OCI-LY7 (cell line): ENCODE results near the gene SKAP2. TPM values are rescaled to one million over a fixed set of nuclear protein-coding genes. Genes with fewer than 3 reads are reported as not detected.

ENCODE experiments used
- BruUV-seq: library from RNA; stranded (reverse); fragments of 400-500 nt; replicated peaks from 2 replicates; lab custom pipeline; 2021; lab: Mats Ljungman, UMichigan
- CTCF ChIA-PET: fragments of 300-600 bp; sonication (Branson Sonifier 250); formaldehyde crosslinking; loops from one replicate; lab custom pipeline; 2022; ENCODE audit warnings: antibody characterized with exemption; ENCODE audit not compliant: unreplicated experiment; lab: Charles Lee
- POLR2A ChIA-PET: fragments of 300-600 bp; sonication (Branson Sonifier 250); formaldehyde crosslinking; loops from one replicate; lab custom pipeline; 2022; ENCODE audit warnings: antibody characterized with exemption; lab: Charles Lee
- DNase-seq: peaks from one replicate; pipeline ENCODE4 v3.0.0-alpha.2; 2015; ENCODE audit warnings: low spot score
- H2AFZ ChIP-seq: fragments of 200-600 bp; sonication (generic), shearing (Covaris generic); 2 replicates; pipeline ENCODE4 v1.6.1; 2014; ENCODE audit warnings: mild to moderate bottlenecking, antibody characterized with exemption, low read length, moderate library complexity
- H3K27ac ChIP-seq: fragments of 200-600 bp; sonication (generic); 2 replicates; pipeline ENCODE4 v1.5.1; 2014; ENCODE audit warnings: mixed run types, low read depth, mild to moderate bottlenecking, moderate library complexity, low read length, inconsistent platforms; ENCODE audit not compliant: poor library complexity, severe bottlenecking
- H3K36me3 ChIP-seq: fragments of 200-600 bp; sonication (generic); 2 replicates; pipeline ENCODE4 v1.6.1; 2014; ENCODE audit warnings: mild to moderate bottlenecking, antibody characterized with exemption, low read length, moderate library complexity, mixed read lengths; ENCODE audit not compliant: insufficient read depth
- H3K4me1 ChIP-seq: fragments of 200-600 bp; sonication (generic); 2 replicates; pipeline ENCODE4 v1.5.1; 2014; ENCODE audit warnings: mild to moderate bottlenecking, low read length; ENCODE audit not compliant: insufficient read depth, poor library complexity, severe bottlenecking
- H3K4me2 ChIP-seq: fragments of 200-600 bp; sonication (generic); 2 replicates; pipeline ENCODE4 v1.6.1; 2014; ENCODE audit warnings: mild to moderate bottlenecking, low read length
- H3K4me3 ChIP-seq: fragments of 200-600 bp; sonication (generic); 2 replicates; pipeline ENCODE4 v1.5.1; 2014; ENCODE audit warnings: mild to moderate bottlenecking, low read depth, low read length; ENCODE audit not compliant: poor library complexity, severe bottlenecking
- H3K79me2 ChIP-seq: fragments of 200-600 bp; sonication (generic); 2 replicates; pipeline ENCODE4 v1.6.1; 2016; ENCODE audit warnings: low read depth, mild to moderate bottlenecking, low read length, moderate library complexity, mixed read lengths; ENCODE audit not compliant: insufficient read depth
- H3K9me2 ChIP-seq: fragments of 200-600 bp; sonication (generic); 2 replicates; pipeline ENCODE4 v1.6.1; 2016; ENCODE audit warnings: mild to moderate bottlenecking, low read length, mixed read lengths; ENCODE audit not compliant: insufficient read depth
- H3K9me3 ChIP-seq: fragments of 200-600 bp; sonication (generic); 2 replicates; pipeline ENCODE4 v1.6.1; 2014; ENCODE audit warnings: mild to moderate bottlenecking, mixed run types, low read length, mixed read lengths
- H4K20me1 ChIP-seq: fragments of 200-600 bp; sonication (generic); 2 replicates; pipeline ENCODE4 v1.6.1; 2014; ENCODE audit warnings: mild to moderate bottlenecking, antibody characterized with exemption, low read length, moderate library complexity, mixed read lengths; ENCODE audit not compliant: insufficient read depth
- EZH2phosphoT487 ChIP-seq: fragments of 200-600 bp; sonication (generic); IDR thresholded peaks from 2 replicates; pipeline ENCODE4 v1.6.1; 2018; ENCODE audit warnings: low read depth, borderline replicate concordance, mild to moderate bottlenecking, mixed run types, antibody characterized with exemption, low read length, moderate library complexity, mixed read lengths
- intact Hi-C: fragments of 100-400 bp; cut with micrococcal nuclease; formaldehyde crosslinking; loops from one replicate; pipeline ENCODE4 v1.10.0; 2022; ENCODE audit not compliant: unreplicated experiment
- total RNA-seq, 2 experiments: library from RNA; depleted of rRNA in 1 of 2; stranded (reverse); fragments of >200 nt in 1 of 2; shearing (Covaris generic) in 1 of 2; gene quantifications; 2 replicates each; pipeline ENCODE4 v1.2.3, GENCODE V29; 2014 to 2022
- TF ChIP-seq, protein P1 (sequence below): fragments of 200-600 bp; sonication (generic); conservative IDR thresholded peaks from 2 replicates; pipeline ENCODE4 v1.5.1; 2014; ENCODE audit warnings: mild to moderate bottlenecking, antibody characterized with exemption, low read length, moderate library complexity, mixed read lengths

SKAP2 gene
- total RNA-seq, 2 experiments from 2014 or later = 15.5 to 54.8 TPM

DNA sequence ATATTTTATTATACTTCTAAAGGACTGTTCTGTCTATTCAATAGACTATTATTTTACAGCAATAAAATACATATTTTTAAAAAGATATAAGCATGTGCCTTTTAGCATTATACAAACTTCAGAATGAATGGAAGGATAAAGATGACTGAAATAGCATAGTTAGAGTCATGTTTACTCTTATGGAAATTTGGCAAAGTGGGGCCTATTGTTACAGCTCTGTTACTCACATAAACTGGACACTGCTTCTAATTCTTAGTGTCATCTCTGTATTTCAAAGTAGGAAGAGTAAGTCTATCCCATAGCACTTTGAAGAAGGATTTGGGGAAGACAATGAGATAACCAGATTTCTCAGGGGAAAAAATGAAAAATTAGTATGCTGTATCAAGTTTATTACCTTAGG is 168.2 kb downstream of the SKAP2 start:
- TF ChIP-seq, protein P1, sequence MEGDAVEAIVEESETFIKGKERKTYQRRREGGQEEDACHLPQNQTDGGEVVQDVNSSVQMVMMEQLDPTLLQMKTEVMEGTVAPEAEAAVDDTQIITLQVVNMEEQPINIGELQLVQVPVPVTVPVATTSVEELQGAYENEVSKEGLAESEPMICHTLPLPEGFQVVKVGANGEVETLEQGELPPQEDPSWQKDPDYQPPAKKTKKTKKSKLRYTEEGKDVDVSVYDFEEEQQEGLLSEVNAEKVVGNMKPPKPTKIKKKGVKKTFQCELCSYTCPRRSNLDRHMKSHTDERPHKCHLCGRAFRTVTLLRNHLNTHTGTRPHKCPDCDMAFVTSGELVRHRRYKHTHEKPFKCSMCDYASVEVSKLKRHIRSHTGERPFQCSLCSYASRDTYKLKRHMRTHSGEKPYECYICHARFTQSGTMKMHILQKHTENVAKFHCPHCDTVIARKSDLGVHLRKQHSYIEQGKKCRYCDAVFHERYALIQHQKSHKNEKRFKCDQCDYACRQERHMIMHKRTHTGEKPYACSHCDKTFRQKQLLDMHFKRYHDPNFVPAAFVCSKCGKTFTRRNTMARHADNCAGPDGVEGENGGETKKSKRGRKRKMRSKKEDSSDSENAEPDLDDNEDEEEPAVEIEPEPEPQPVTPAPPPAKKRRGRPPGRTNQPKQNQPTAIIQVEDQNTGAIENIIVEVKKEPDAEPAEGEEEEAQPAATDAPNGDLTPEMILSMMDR = no peak
- TF ChIP-seq EZH2phosphoT487 = no peak
- H3K9me2 ChIP-seq = no peaks in the 10 kb centered on the region
- DNase-seq = no peak
- H3K4me3 ChIP-seq = no peak overlapping the region
- H3K4me2 ChIP-seq = no peak overlapping the region
- no peak overlapping the region for H3K27ac ChIP-seq
- BruUV-seq = no TSS peak
- no peaks in the 10 kb centered on the region for H3K36me3 ChIP-seq
- no peaks in the 10 kb centered on the region for H3K79me2 ChIP-seq
- POLR2A ChIA-PET = no interaction called here
- H4K20me1 ChIP-seq = no peaks in the 10 kb centered on the region; the same call in 1 of the 2 replicates
- H2AFZ ChIP-seq = no peak overlapping the region
- H3K9me3 ChIP-seq = no peaks in the 10 kb centered on the region
- H3K4me1 ChIP-seq = no peaks in the 10 kb centered on the region
- CTCF ChIA-PET = no interaction called here
- intact Hi-C loops = no loop called here

- DNase-seq = no peak
- Histone ChIP-seq H3K9me3 (no peaks in the 10 kb centered on the region), H3K9me2 (no peaks in the 10 kb centered on the region), H3K79me2 (no peaks in the 10 kb centered on the region), H4K20me1 (no peaks in the 10 kb centered on the region), H3K4me3 (no peak overlapping the region), H2AFZ (no peak overlapping the region), H3K4me1 (no peaks in the 10 kb centered on the region), H3K27ac (no peak overlapping the region), H3K4me2 (no peak overlapping the region), H3K36me3 (no peaks in the 10 kb centered on the region)
- CTCF ChIA-PET = no interaction called here
- TF ChIP-seq, protein P1 = no peak
- no peak for TF ChIP-seq EZH2phosphoT487
- POLR2A ChIA-PET = interaction anchor here (0.6 to 1.8 kb wide), 8 partner anchors 14 to 338 kb away, joined by 3 to 13 read pairs (median 3); no protein-coding TSS in a partner anchor
- intact Hi-C loops = no loop called here
- BruUV-seq = no TSS peak
These were observed 169.7 kb downstream of the SKAP2 start for GRCh38 chr7:26694713-26695112.

GRCh38 chr7:26694141-26694540 is 170.2 kb downstream of the SKAP2 start:
- Histone ChIP-seq H3K9me2 (no peaks in the 10 kb centered on the region), H3K4me1 (peaks cover 2% of the 10 kb centered on the region), H3K27ac (no peak overlapping the region), H2AFZ (no peak overlapping the region), H3K4me2 (no peak overlapping the region), H3K36me3 (no peaks in the 10 kb centered on the region), H3K79me2 (no peaks in the 10 kb centered on the region), H4K20me1 (no peaks in the 10 kb centered on the region), H3K4me3 (no peak overlapping the region), H3K9me3 (no peaks in the 10 kb centered on the region)
- TF ChIP-seq EZH2phosphoT487 = no peak
- TF ChIP-seq, protein P1 = no peak
- no TSS peak for BruUV-seq
- DNase-seq = no peak
- ChIA-PET POLR2A (interaction anchor here (0.6 to 1.8 kb wide), 12 partner anchors 13 to 965 kb away, joined by 3 to 5 read pairs (median 3); no protein-coding TSS in a partner anchor), CTCF (no interaction called here)
- intact Hi-C loops = no loop called here
